WTC11 (cell line): Measurements from ENCODE around the gene GALM. TPM values are rescaled to one million over a fixed set of nuclear protein-coding genes. Genes with fewer than 3 reads are reported as not detected.

Experiments
- ATAC-seq: fragments of 200-7000 bp; cut with Tn5 transposase; 2 replicates; pipeline ENCODE4 v1.10.0; 2021; ENCODE audit warnings: mild to moderate bottlenecking, moderate library complexity
- CTCF ChIA-PET: fragments of 300-600 bp; sonication (Branson Sonifier 250); formaldehyde crosslinking; loops from one replicate; lab custom pipeline; 2021; ENCODE audit warnings: antibody characterized with exemption; lab: Charles Lee
- POLR2A ChIA-PET: fragments of 350-600 bp; sonication (Branson Sonifier 250); formaldehyde crosslinking; loops from one replicate; lab custom pipeline; 2021; ENCODE audit warnings: antibody characterized with exemption; lab: Charles Lee
- DNase-seq: peaks from one replicate; pipeline ENCODE4 v3.0.0; 2021; ENCODE audit warnings: low spot score
- H3K27ac Mint-ChIP-seq: 2 replicates; pipeline ENCODE4 v1.8.0; 2021; ENCODE audit warnings: mixed read lengths
- H3K27me3 Mint-ChIP-seq: 2 replicates; pipeline ENCODE4 v1.8.0; 2021; ENCODE audit warnings: low read depth, mild to moderate bottlenecking, moderate library complexity, mixed read lengths
- H3K36me3 Mint-ChIP-seq: 2 replicates; pipeline ENCODE4 v1.8.0; 2021; ENCODE audit warnings: mixed read lengths
- H3K4me1 Mint-ChIP-seq: 2 replicates; pipeline ENCODE4 v1.8.0; 2022; ENCODE audit warnings: mixed read lengths
- H3K4me3 Mint-ChIP-seq: 2 replicates; pipeline ENCODE4 v1.8.0; 2021; ENCODE audit warnings: mild to moderate bottlenecking, moderate library complexity, mixed read lengths
- H3K9me3 Mint-ChIP-seq: 2 replicates; pipeline ENCODE4 v1.8.0; 2021; ENCODE audit warnings: mixed read lengths
- E2F5 ChIP-seq: sonication (generic); formaldehyde crosslinking; IDR thresholded peaks from 2 replicates; pipeline ENCODE4 v1.8.1; 2022; ENCODE audit warnings: mild to moderate bottlenecking, moderate library complexity, missing genetic modification reagents
- ELF4 ChIP-seq: sonication (generic); formaldehyde crosslinking; IDR thresholded peaks from 2 replicates; pipeline ENCODE4 v1.8.1; 2022; ENCODE audit warnings: low read depth, mild to moderate bottlenecking, moderate library complexity, missing genetic modification reagents
- FOXJ3 ChIP-seq: sonication (generic); formaldehyde crosslinking; IDR thresholded peaks from 2 replicates; pipeline ENCODE4 v1.9.0; 2021; ENCODE audit warnings: missing genetic modification reagents, mild to moderate bottlenecking, borderline replicate concordance
- GTF2I ChIP-seq: fragments of 250-450 bp; sonication (Bioruptor Pico); conservative IDR thresholded peaks from 2 replicates; pipeline ENCODE4 v1.4.0; 2021; ENCODE audit warnings: mild to moderate bottlenecking
- HMGA2 ChIP-seq: fragments of 250-450 bp; sonication (Bioruptor Pico); IDR thresholded peaks from 2 replicates; pipeline ENCODE4 v1.4.0; 2021; ENCODE audit warnings: mild to moderate bottlenecking, moderate library complexity
- MXD4 ChIP-seq: fragments of 250-450 bp; sonication (Bioruptor Pico); IDR thresholded peaks from 2 replicates; pipeline ENCODE4 v1.8.0; 2021; ENCODE audit warnings: mild to moderate bottlenecking, moderate library complexity, borderline replicate concordance
- NFE2L1 ChIP-seq: sonication (generic); formaldehyde crosslinking; IDR thresholded peaks from 2 replicates; pipeline ENCODE4 v1.8.1; 2023; ENCODE audit warnings: missing genetic modification reagents
- STAT6 ChIP-seq: sonication (generic); formaldehyde crosslinking; conservative IDR thresholded peaks from 2 replicates; pipeline ENCODE4 v1.8.1; 2023; ENCODE audit warnings: mild to moderate bottlenecking, low read depth, missing genetic modification reagents, moderate library complexity
- ZNF281 ChIP-seq: sonication (generic); formaldehyde crosslinking; IDR thresholded peaks from 2 replicates; pipeline ENCODE4 v1.8.0; 2023; ENCODE audit warnings: mild to moderate bottlenecking, missing genetic modification reagents
- ZNF317 ChIP-seq: sonication (generic); formaldehyde crosslinking; IDR thresholded peaks from 2 replicates; pipeline ENCODE4 v1.8.1; 2023; ENCODE audit warnings: low read depth, mild to moderate bottlenecking, moderate library complexity, missing genetic modification reagents, borderline replicate concordance
- ZNF423 ChIP-seq: fragments of 250-450 bp; sonication (Bioruptor Pico); IDR thresholded peaks from 2 replicates; pipeline ENCODE4 v2.1.2; 2022; ENCODE audit warnings: mild to moderate bottlenecking, moderate library complexity
- ZNF425 ChIP-seq: fragments of 250-450 bp; sonication (Bioruptor Pico); conservative IDR thresholded peaks from 2 replicates; pipeline ENCODE4 v1.9.0; 2021; ENCODE audit warnings: mild to moderate bottlenecking
- ZNF532 ChIP-seq: fragments of 250-450 bp; sonication (Bioruptor Pico); IDR thresholded peaks from 2 replicates; pipeline ENCODE4 v1.9.0; 2021; ENCODE audit warnings: mild to moderate bottlenecking, borderline replicate concordance
- total RNA-seq: library from RNA; stranded (reverse); gene quantifications from 3 replicates; pipeline ENCODE4 v1.2.3, GENCODE V29; 2021

GALM gene
- total RNA-seq, 1 experiment from 2014 or later, result 11.2 TPM

GRCh38 chr2:38737925-38738324 lies 72.0 kb downstream of the GALM start (continued):
- TF ChIP-seq STAT6 (CRISPR knock-in tag) (no peak), E2F5 (CRISPR knock-in tag) (no peak), GTF2I (CRISPR knock-in tag) (no peak), ZNF281 (CRISPR knock-in tag) (no peak), ZNF425 (CRISPR knock-in tag) (no peak)
- TF ChIP-seq, all 79 proteins: peak for 0

- ATAC-seq, result no peak
- CTCF ChIA-PET, result interaction anchor here (0.6 to 1.0 kb wide), 2 partner anchors 136 to 192 kb away, joined by 3 read pairs; no protein-coding TSS in a partner anchor
- Mint-ChIP-seq H3K4me3 (no peak overlapping the region), H3K4me1 (peaks cover 22% of the 10 kb centered on the region)
- TF ChIP-seq ZNF317 (CRISPR knock-in tag), result peak; percentile 99
- no peak for TF ChIP-seq HMGA2 (CRISPR knock-in tag)
- TF ChIP-seq, all 79 proteins: peak for 1
- DNase-seq, result no peak
- Mint-ChIP-seq H3K36me3 (peaks cover 41% of the 10 kb centered on the region), H3K9me3 (peaks cover 15% of the 10 kb centered on the region), H3K27me3 (peaks cover 3% of the 10 kb centered on the region; the same call in 1 of the 2 replicates), H3K27ac (no peak overlapping the region)
- POLR2A ChIA-PET, result no interaction called here
These were observed 73.6 kb downstream of the GALM start for GRCh38 chr2:38739524-38739923.

- H3K36me3 Mint-ChIP-seq, result peaks cover 57% of the 10 kb centered on the region
- H3K9me3 Mint-ChIP-seq, result peaks cover 15% of the 10 kb centered on the region
- H3K4me1 Mint-ChIP-seq, result peaks cover 22% of the 10 kb centered on the region
- ATAC-seq (peak; percentile 22), DNase-seq (no peak)
- ChIA-PET CTCF (interaction anchor here (0.6 to 2.0 kb wide), 5 partner anchors 140 to 162 kb away, joined by 3 to 11 read pairs (median 5); no protein-coding TSS in a partner anchor), POLR2A (interaction anchor here (0.6 to 1.1 kb wide), 2 partner anchors 10 to 383 kb away, joined by 3 to 9 read pairs; partner anchors contain the start of gene SRSF7)
- no peak overlapping the region for H3K4me3 Mint-ChIP-seq
- peaks cover 3% of the 10 kb centered on the region; the same call in 1 of the 2 replicates for H3K27me3 Mint-ChIP-seq
- peak overlapping the region; percentile 81 for H3K27ac Mint-ChIP-seq
- TF ChIP-seq ZNF423 (CRISPR knock-in tag), result no peak
- no peak for TF ChIP-seq ELF4
- TF ChIP-seq FOXJ3 (CRISPR knock-in tag), result no peak
- TF ChIP-seq NFE2L1 (CRISPR knock-in tag), result no peak
- no peak for TF ChIP-seq STAT6 (CRISPR knock-in tag)
- TF ChIP-seq MXD4, result no peak
- no peak for TF ChIP-seq ZNF532 (CRISPR knock-in tag)
These were observed 75.2 kb downstream of the GALM start for GRCh38 chr2:38740851-38741731.
